Stomach (tissue), 4 donors: ENCODE data around the gene CLIC5.

Experiments used
- CTCF ChIP-seq, 7 experiments: fragments of 450-650 bp in 4 of 7; fragments of 200-600 bp in 3 of 7; sonication (generic) in 3 of 7; IDR thresholded peaks; one replicate each; pipeline ENCODE4 v1.5.1; 2016 to 2019; ENCODE audit warnings: antibody characterized with exemption in 7 of 7, control low read depth in 2 of 7, mild to moderate bottlenecking in 1 of 7
- POLR2A ChIP-seq, 4 donors: fragments of 450-650 bp; IDR thresholded peaks; one replicate each; pipeline ENCODE4 v1.6.1; 2016; ENCODE audit warnings: antibody characterized with exemption in 4 of 4, control low read depth in 2 of 4, mild to moderate bottlenecking in 1 of 4, moderate library complexity in 1 of 4

GRCh38 chr6:45902984-45903383 lies 112.7 kb downstream of the CLIC5 start:
- TF ChIP-seq POLR2A (IDR thresholded peaks at IDR 0.05) = no peak
- TF ChIP-seq CTCF (IDR thresholded peaks at IDR 0.05) = no peak
